Measurements from ENCODE around the gene SPEM2. TPM values are rescaled to one million over a fixed set of nuclear protein-coding genes. Genes with fewer than 3 reads are reported as not detected.
A peak's percentile ranks its signal among the peaks of the same experiment; 100 is the strongest.

The SPEM2 gene
- total RNA-seq, 6 experiments from 2014 or later: not detected

DNA sequence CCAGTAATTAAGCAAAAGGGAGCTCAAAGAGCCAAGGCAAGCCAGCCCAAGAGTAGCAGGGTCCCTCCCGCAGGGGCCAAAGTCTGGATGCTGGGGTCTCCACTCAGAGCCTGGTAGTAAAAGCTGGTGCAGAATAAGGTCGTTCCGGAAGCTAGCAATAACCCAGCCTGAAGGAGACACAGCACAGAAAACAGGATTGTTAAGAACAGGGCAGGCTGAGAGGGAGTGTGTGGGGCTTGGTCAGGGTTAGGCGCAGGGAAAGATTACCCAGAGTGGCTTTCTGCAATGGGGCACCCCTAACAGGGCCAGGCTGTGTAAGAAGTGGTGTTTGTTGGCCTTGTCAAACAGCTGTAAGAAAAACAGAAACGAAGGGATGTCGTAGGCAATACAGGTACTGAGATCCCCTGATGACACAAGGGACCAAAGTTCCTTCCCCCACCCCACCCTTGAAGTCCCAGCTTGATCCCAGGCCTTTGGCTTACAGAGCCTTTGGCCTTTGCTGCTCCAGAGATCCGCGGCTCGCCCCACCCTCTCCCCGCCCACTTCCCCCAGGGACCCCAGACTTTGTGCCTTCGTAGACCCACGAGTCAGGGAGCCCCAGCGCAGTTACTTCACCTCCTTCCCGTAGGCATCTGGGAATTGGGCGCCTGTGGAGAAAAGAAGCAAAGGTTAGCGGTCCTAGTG lies 22.2 kb upstream of the SPEM2 start:
- intact Hi-C loops (cut with DNase I): no loop called here
- Histone ChIP-seq H3K9me3 (no peaks in the 10 kb centered on the region), H3K27ac (peak overlapping the region; percentile 86 to 87 (median 87)), H3K27me3 (no peaks in the 10 kb centered on the region), H3K4me1 (peaks cover 0 to 10% (median 3%) of the 10 kb centered on the region in 4 donors), H3K4me3 (peak overlapping the region; percentile 63 to 81 (median 74)), H3K36me3 (no peaks in the 10 kb centered on the region)
- TF ChIP-seq POLR2A (IDR thresholded peaks at IDR 0.05): no peak
- TF ChIP-seq, protein P1, sequence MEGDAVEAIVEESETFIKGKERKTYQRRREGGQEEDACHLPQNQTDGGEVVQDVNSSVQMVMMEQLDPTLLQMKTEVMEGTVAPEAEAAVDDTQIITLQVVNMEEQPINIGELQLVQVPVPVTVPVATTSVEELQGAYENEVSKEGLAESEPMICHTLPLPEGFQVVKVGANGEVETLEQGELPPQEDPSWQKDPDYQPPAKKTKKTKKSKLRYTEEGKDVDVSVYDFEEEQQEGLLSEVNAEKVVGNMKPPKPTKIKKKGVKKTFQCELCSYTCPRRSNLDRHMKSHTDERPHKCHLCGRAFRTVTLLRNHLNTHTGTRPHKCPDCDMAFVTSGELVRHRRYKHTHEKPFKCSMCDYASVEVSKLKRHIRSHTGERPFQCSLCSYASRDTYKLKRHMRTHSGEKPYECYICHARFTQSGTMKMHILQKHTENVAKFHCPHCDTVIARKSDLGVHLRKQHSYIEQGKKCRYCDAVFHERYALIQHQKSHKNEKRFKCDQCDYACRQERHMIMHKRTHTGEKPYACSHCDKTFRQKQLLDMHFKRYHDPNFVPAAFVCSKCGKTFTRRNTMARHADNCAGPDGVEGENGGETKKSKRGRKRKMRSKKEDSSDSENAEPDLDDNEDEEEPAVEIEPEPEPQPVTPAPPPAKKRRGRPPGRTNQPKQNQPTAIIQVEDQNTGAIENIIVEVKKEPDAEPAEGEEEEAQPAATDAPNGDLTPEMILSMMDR (IDR thresholded peaks at IDR 0.05): no peak
- ATAC-seq (peak; percentile 33 to 48 (median 38)), DNase-seq (peak; percentile 59 to 83 (median 80))
- 15% methylated on average over 10 of the region's 16 CpGs for WGBS (ENCODE audit: insufficient coverage, low coverage, low lambda C conversion rate, missing lambda C conversion rate)

DNA sequence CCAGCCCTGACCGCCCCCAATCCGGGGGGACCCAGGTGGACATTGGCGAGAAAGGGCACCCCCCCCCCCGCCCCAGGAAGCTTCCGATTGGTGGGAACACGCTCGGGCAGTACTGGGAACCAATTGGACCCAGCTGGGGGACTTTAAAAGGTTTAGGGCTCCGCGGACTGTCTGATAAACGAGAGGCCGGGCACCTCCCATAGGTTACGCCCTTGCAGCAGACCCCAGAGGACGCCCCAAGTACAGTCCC lies 21.8 kb upstream of the SPEM2 start:
- H3K4me1 ChIP-seq: peaks cover 0 to 10% (median 3%) of the 10 kb centered on the region in 4 donors
- no peak for TF ChIP-seq POLR2A (IDR thresholded peaks at IDR 0.05)
- TF ChIP-seq, protein P1 (IDR thresholded peaks at IDR 0.05): no peak
- DNase-seq (no peak), ATAC-seq (peak; percentile 47 to 65 (median 60))
- H3K36me3 ChIP-seq: no peaks in the 10 kb centered on the region
- H3K27ac ChIP-seq: peak overlapping the region; percentile 86 to 87 (median 87)
- H3K9me3 ChIP-seq: no peaks in the 10 kb centered on the region
- no peaks in the 10 kb centered on the region for H3K27me3 ChIP-seq
- intact Hi-C loops (cut with DNase I): no loop called here
- WGBS (ENCODE audit: insufficient coverage, low coverage, low lambda C conversion rate, missing lambda C conversion rate): 2% methylated on average over 13 of the region's 13 CpGs
- H3K4me3 ChIP-seq: peak overlapping the region; percentile 63 to 81 (median 74)

DNA sequence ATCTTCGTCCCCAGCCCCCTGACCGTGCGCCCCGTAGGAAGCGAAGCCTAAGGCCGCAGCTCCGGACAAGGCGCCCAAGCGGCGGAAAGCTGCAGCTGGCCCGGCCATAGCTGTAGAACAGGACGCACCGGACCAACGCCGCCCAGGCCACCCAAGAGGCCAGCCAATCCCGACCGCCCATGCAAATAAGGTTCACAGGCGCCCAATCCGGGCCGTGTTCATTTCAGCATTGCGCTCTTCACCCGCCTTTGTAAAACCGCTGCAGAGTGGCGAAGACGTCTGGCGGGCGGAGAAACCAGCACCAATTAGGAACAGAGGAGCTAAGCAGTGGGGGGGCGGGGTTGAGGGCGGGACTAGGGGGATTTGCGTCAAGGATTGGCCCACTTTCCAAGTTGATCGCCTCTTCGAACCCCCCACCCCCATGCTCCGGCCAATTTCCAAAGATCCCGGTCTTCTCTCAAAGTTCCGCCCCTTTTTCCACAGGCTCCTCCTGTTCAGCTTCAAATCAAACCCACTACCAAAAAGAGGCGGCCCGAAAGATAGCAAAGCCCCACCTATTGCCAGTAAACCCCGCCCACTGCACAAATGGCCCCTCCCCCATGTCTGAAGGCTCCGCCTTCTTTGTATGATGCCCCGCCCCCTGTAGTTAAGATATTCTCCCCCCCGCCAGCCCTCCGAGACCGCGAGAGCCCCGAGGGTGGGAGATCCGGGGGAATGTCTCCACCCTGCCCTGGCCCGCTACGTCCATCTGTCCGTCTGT lies 21.3 kb upstream of the SPEM2 start, which contains the start of gene TMEM256:
TMEM256 (minus strand) TSS at position 121 of the 760 bp plus-strand sequence; CDS start at position 108, 13 bp downstream.
- Histone ChIP-seq H3K4me3 (peak within 1 kb of the TSS; percentile 63 to 81 (median 74)), H3K4me1 (peaks cover 0 to 10% (median 3%) of the 10 kb centered on the region in 4 donors), H3K9me3 (no peaks in the 10 kb centered on the region), H3K27me3 (no peaks in the 10 kb centered on the region), H3K27ac (peak within 1 kb of the TSS; percentile 86 to 87 (median 87)), H3K36me3 (no peaks in the 10 kb centered on the region)
- ATAC-seq: peak; percentile 86 to 94 (median 90)
- TF ChIP-seq, protein P1 (IDR thresholded peaks at IDR 0.05): no peak
- TF ChIP-seq POLR2A (IDR thresholded peaks at IDR 0.05): peak; percentile 98
- WGBS (ENCODE audit: insufficient coverage, low coverage, low lambda C conversion rate, missing lambda C conversion rate): under 1% methylated on average over 30 of the region's 49 CpGs
- DNase-seq: peak; percentile 98 to 99 (median 99)
- intact Hi-C loops (cut with DNase I): no loop called here

DNA sequence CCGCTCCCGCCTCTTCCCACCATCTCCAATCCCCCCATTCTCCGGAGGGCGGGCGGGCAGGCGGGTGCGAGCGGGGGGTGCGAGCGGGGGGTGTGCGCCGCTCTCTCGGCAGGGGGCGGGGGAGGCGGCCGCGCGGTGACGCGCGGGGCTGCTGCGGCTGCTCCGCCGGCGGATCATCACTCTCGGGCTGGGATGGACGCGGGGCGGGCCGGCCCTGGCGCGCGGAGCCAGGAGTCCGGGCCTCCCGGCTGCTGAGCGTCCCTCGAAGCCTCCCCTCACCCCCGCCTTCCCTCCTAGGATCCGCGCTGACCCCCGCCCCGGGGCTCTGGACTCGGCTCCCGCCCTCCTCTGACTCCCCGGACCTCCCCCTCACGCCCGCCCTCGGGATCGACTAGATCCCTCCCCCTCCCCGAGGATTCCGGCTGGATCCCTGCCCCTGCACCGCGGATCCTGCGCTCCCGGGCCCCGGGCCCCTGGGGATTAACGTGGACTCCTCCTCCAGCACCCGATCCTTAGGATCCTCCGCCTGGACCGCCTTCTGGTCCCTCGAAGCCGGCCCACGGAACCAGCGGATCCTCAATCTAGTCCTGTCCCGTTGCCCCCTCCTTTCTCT lies 20.6 kb upstream of the SPEM2 start:
- peak; percentile 41 for TF ChIP-seq POLR2A (IDR thresholded peaks at IDR 0.05)
- TF ChIP-seq, protein P1 (IDR thresholded peaks at IDR 0.05): no peak
- 8% methylated on average over 10 of the region's 65 CpGs for WGBS (ENCODE audit: insufficient coverage, low coverage, low lambda C conversion rate, missing lambda C conversion rate)
- peaks cover 0 to 10% (median 3%) of the 10 kb centered on the region in 4 donors for H3K4me1 ChIP-seq
- ATAC-seq (peak; percentile 5 to 23 (median 15)), DNase-seq (peak; percentile 64 to 74 (median 72))
- peak overlapping the region in 1 of 3 donors; percentile 17 for H3K27ac ChIP-seq
- no peaks in the 10 kb centered on the region for H3K9me3 ChIP-seq
- no peaks in the 10 kb centered on the region for H3K36me3 ChIP-seq
- no peaks in the 10 kb centered on the region for H3K27me3 ChIP-seq
- intact Hi-C loops (cut with DNase I): no loop called here
- H3K4me3 ChIP-seq: peak overlapping the region; percentile 45 to 81 (median 74)
